ENCODE data around the gene NR1I2.

The NR1I2 gene

GRCh38 chr3:119779731-119780383 lies 2.0 kb upstream of the NR1I2 start:
- peak; percentile 17 to 20 for DNase-seq

- DNase-seq = no peak
Measured at GRCh38 chr3:119782460-119782859, 559 bp downstream of the NR1I2 start.

GRCh38 chr3:119783255-119783654 lies 1.4 kb downstream of the NR1I2 start:
- DNase-seq = no peak

- DNase-seq = peak; percentile 87 to 90
Measured at GRCh38 chr3:119783883-119784282, 2.0 kb downstream of the NR1I2 start.

- DNase-seq = no peak
Measured at GRCh38 chr3:119786409-119786808, 4.5 kb downstream of the NR1I2 start.

GRCh38 chr3:119790369-119790768 lies 8.5 kb downstream of the NR1I2 start:
- DNase-seq = no peak

GRCh38 chr3:119792270-119792669 lies 10.4 kb downstream of the NR1I2 start:
- DNase-seq = no peak

GRCh38 chr3:119794401-119794800 lies 12.5 kb downstream of the NR1I2 start:
- DNase-seq = no peak

- no peak for DNase-seq
Measured at GRCh38 chr3:119794971-119795612, 13.2 kb downstream of the NR1I2 start.

GRCh38 chr3:119795849-119796248 lies 13.9 kb downstream of the NR1I2 start:
- no peak for DNase-seq

- no peak for DNase-seq
Measured at GRCh38 chr3:119796368-119796767, 14.5 kb downstream of the NR1I2 start.

GRCh38 chr3:119796785-119797184 lies 14.9 kb downstream of the NR1I2 start:
- no peak for DNase-seq

- DNase-seq = no peak
Measured at GRCh38 chr3:119800844-119801243, 18.9 kb downstream of the NR1I2 start.

GRCh38 chr3:119808244-119808643 lies 26.3 kb downstream of the NR1I2 start:
- DNase-seq = no peak

- no peak for DNase-seq
Measured at GRCh38 chr3:119808843-119809242, 26.9 kb downstream of the NR1I2 start.

GRCh38 chr3:119809249-119810017 lies 27.5 kb downstream of the NR1I2 start:
- DNase-seq = no peak

- no peak for DNase-seq
Measured at GRCh38 chr3:119810018-119810435, 28.1 kb downstream of the NR1I2 start.

GRCh38 chr3:119812491-119813058 lies 30.7 kb downstream of the NR1I2 start:
- no peak for DNase-seq

GRCh38 chr3:119815716-119816115 lies 33.8 kb downstream of the NR1I2 start:
- DNase-seq = no peak

- DNase-seq = no peak
Measured at GRCh38 chr3:119817071-119817470, 35.2 kb downstream of the NR1I2 start.

- no peak for DNase-seq
Measured at GRCh38 chr3:119817583-119818363, 35.9 kb downstream of the NR1I2 start.

- no peak for DNase-seq
Measured at GRCh38 chr3:119818937-119819336, 37.0 kb downstream of the NR1I2 start.

GRCh38 chr3:119819806-119820205 lies 37.9 kb downstream of the NR1I2 start:
- DNase-seq = no peak
